ENCODE data around the gene AAMP. TPM values are rescaled to one million over a fixed set of nuclear protein-coding genes. Genes with fewer than 3 reads are reported as not detected.

The AAMP gene
- total RNA-seq, 1 donor from 2014 or later, result 59.9 TPM

DNA sequence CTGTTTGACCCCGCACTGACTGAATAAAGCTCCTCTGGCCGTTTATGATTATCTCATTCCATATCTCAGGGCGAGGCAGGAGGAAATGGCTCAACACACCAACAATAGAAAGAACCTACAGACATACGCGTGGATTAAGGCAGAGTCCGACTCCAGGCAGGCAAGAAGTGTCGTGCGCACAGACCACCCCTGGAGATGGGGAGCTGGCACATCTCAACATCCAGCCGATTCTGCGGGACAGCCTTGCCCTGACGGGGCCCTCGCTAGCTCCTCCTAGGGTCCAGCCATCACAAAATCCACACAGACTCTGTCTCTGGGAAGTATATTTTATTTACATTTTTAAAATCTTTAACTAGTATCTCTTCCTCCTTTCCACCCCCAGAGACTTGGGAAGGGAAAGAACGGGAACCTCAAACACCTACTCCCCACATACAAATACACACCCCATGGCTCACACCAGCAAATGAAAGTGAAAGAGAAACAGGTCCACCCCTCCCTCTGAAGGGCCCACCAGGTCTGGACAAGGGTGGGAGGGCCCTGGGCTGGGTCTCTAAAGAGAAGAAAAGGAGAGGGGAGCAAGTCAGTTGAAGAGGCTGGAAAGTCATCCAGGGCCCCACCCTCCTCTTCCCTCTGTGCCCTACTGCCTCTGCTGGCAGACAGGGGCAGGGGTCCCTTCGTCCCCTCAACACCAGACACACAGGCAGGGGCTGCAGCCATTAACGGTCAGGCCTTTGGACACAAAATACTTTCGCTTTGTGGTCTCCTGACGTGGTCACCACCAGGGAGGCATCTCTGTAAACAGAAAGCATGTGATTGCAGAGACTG is 5.9 kb downstream of the AAMP start:
- ATAC-seq (no peak), DNase-seq (ENCODE audit: low spot score) (peak; percentile 45)
- intact Hi-C loops (cut with DNase I), result loop anchor here (10.0 kb wide), 1 partner anchor 79 kb away; no protein-coding TSS in a partner anchor

GRCh38 chr2:218262631-218263586 is 7.0 kb downstream of the AAMP start:
- intact Hi-C loops (cut with DNase I), result loop anchor here (10.0 kb wide), 1 partner anchor 78 kb away; no protein-coding TSS in a partner anchor
- no peak for DNase-seq (ENCODE audit: low spot score)
- ATAC-seq, result no peak

GRCh38 chr2:218262237-218262600 is 7.7 kb downstream of the AAMP start:
- ATAC-seq (no peak), DNase-seq (ENCODE audit: low spot score) (no peak)
- intact Hi-C loops (cut with DNase I), result loop anchor here (10.0 kb wide), 1 partner anchor 77 kb away; no protein-coding TSS in a partner anchor

GRCh38 chr2:218261423-218262236 is 8.3 kb downstream of the AAMP start:
- intact Hi-C loops (cut with DNase I), result loop anchor here (10.0 kb wide), 1 partner anchor 77 kb away; no protein-coding TSS in a partner anchor
- ATAC-seq (no peak), DNase-seq (ENCODE audit: low spot score) (no peak)

GRCh38 chr2:218260742-218261422 is 9.1 kb downstream of the AAMP start, which contains the start of gene GPBAR1:
GPBAR1 (plus strand) TSS chr2:218261015; CDS start chr2:218262725, 1,710 bp downstream.
- DNase-seq (ENCODE audit: low spot score), result no peak
- ATAC-seq, result peak; percentile 5
- intact Hi-C loops (cut with DNase I), result loop anchor here (10.0 kb wide), 1 partner anchor 76 kb away; no protein-coding TSS in a partner anchor

DNA sequence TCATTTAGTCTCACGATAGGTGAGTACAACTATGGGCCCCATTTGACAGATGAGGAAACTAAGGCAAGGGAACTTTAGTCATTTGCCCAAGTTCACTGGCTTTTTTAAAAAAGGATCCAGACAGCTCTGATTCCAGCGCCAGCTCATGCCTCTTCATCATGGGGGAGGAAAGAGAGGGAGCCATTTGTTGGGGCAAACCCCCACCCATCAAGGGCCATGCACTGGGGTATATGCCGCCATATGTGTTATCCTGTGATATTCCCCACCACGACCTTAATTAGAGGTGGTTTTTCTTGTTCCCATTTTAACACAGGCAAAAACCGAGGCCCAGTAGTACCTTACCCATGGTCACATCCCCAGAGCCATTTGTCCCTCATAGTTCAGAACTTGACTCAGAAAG is 9.8 kb downstream of the AAMP start:
- DNase-seq (ENCODE audit: low spot score), result no peak
- intact Hi-C loops (cut with DNase I), result loop anchor here (10.0 kb wide), 1 partner anchor 75 kb away; no protein-coding TSS in a partner anchor
- ATAC-seq, result no peak

DNA sequence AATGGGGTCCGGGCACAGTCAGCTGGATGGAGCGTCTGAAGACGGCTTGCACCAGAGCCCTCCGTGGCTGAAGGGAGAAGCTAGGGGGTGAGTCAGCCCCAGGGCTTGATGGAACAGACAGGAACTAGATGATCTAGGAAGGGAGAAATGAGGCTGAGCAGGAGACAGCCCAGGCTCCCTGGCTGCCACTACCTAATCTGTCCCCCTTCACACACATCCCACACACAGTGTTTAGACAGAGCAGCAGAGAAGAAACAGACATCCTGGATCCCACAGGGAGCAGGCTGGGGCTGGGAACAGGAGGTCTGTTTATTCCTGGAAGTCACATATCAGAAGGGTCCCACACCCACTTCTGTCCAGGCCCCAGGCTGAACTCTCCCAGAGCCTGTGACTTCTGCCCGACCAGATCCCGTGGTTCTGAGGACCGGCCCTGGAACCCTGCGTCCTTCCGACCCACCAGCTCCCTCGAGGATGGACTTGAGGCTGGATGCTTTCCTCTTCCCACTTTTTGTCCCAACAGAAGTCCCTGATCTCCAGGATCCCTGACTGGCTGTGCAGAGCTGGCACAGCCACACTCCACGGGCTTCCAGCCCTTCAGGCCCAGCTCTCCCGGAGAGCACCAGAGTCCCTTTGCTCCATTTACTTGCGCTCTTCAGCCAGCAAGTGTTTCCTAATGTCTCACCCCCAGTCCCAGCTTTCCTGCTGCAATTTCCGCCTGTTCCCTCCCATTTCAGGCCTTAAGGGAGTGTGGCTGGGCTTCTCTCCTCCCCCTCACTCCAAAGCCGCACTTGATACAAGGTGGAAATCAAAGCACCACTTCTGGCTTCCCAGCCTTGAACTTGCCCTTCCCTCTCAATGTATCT is 10.6 kb downstream of the AAMP start:
- DNase-seq (ENCODE audit: low spot score) (no peak), ATAC-seq (peak; percentile 74)
- intact Hi-C loops (cut with DNase I), result no loop called here

DNA sequence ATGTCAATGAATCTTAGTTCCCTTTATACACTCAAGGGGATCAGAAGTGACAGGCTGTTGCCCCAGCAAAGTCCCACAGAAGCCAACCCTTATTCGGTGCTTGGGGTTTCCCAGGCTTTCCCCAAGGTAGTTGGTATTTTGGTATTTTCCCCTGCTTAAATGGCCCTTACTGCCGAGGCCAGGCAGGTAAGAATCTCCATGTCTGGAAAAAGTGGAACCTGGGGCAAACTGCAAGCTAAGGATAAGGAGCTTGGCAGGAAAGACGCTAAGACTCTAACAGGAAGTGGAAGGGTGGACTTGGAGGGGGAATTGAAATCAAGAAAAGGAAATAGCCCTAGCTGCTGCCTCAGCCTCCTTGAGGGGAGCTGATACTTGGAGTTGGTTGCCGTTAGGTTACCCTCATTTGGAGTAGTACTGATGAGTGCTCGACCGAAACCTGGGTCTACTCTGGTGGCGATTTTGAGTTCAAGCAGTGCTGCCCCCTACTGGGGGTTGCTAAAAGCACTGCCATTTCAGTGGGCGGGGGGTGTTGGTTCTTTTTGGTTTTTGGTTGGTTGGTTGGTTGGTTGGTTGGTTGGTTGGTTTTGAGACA is 12.5 kb downstream of the AAMP start:
- peak; percentile 26 for ATAC-seq
- intact Hi-C loops (cut with DNase I), result no loop called here

DNA sequence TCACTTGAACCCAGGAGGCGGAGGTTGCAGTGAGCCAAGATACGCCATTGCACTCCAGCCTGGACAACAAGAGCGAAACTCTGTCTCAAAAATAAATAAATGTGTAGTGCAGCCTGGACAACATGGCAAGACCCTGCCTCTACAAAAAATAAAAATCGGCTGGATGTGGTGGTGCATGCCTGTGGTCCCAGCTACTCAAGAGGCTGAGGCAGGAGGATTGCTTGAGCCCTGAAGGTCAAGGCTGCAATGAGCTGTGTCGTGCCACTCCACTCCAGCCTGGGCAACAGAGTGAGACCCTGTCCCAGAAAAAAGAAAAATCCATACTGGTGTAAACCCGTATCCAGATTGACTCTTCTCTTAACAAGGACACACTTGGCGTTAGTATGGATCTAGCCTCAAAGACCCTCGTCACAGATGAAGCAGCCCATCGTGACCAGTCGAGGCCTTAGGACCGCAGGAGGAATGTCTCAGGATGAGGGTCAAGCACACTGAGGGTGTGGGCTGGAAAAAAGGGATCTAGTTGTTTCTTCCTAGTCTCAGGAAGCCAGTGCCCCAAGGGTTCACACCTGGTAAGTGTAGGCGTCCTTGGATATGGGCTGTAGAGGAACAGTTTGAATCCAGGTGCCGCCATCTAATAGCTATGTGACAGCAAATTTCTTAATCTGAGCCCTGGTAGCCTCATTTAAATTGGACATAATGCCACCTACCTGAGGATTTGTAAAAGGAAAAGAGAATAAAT is 13.2 kb downstream of the AAMP start:
- DNase-seq (ENCODE audit: low spot score), result no peak
- no peak for ATAC-seq
- intact Hi-C loops (cut with DNase I), result no loop called here

More for the DNA sequence above, 12.5 kb downstream of the AAMP start:
- DNase-seq (ENCODE audit: low spot score), result no peak

DNA sequence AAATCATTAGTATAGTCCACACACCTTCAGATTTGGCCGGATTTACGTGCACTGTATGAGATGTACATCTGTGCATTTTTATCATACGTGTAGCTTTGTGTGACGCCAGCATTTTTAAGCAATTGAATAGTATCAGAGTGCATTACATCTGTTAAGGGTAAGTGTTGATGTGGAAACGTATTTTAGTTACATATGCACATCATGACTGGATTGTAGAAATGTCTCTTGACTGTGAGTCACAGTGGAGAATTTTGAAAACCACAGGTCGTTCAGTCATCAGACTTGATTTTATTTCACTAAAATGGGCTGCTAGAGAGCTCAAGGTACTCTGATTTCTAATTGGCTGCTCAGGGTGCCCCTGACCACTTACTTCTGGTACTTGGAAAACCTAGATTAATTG is 14.5 kb downstream of the AAMP start:
- ATAC-seq (no peak), DNase-seq (ENCODE audit: low spot score) (no peak)
- intact Hi-C loops (cut with DNase I), result no loop called here

DNA sequence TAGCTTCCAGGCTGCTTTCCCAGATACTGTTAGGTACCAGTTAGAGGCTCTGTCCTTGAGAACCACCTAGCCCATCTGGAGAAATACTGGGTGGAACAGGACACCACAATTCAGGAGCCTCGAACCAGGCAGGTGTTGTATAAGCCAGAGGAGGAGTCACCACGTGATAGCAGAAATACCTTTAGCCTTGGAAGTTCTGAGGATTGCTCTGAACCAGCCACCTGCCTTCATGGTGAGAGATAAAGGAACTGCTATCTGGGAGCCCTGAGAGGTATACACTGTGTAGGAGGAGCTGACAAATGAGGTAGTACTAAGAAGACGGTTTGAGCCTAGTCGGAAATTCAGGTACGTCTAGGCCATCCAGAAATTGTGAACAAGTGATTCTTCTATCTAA is 16.7 kb downstream of the AAMP start:
- ATAC-seq, result no peak
- intact Hi-C loops (cut with DNase I), result no loop called here
- DNase-seq (ENCODE audit: low spot score), result no peak

DNA sequence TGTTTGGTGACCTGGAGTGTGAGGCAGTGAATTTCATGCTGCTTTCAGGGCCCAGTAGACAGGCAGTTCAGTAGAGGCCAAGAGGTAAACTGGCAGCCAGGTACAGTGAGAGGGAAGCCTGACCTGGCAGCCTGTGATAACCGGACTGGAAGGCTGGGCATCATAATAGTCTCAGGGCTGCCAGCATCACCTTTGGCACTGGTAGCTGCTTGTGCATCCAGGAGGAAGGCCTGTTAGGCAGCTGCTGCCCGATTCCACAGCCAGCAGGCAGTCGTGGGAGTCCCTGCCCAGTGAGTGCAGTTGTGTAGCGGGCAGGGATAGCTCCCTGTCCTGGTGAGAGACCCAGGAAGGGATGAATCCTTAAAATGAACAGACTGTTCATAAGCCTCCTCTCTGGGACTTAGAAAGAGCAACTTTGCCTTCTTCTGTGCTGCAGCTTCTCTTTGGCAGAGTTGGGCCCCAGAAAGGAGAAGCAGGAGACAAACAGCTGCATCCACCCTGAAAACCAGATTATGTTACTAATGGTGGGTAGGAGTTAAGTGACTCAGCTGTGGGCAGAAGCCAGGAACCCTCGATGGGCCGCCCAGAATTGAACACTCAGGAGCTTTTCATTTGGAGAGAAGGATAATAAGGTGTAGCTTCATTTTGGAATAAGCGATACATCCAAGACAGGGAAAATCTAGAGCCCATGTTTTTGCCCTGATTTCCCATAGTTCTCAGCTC is 17.3 kb downstream of the AAMP start:
- DNase-seq (ENCODE audit: low spot score) (no peak), ATAC-seq (no peak)
- intact Hi-C loops (cut with DNase I), result no loop called here

GRCh38 chr2:218249691-218250090 is 20.2 kb downstream of the AAMP start:
- intact Hi-C loops (cut with DNase I), result no loop called here
- DNase-seq (ENCODE audit: low spot score) (no peak), ATAC-seq (no peak)

DNA sequence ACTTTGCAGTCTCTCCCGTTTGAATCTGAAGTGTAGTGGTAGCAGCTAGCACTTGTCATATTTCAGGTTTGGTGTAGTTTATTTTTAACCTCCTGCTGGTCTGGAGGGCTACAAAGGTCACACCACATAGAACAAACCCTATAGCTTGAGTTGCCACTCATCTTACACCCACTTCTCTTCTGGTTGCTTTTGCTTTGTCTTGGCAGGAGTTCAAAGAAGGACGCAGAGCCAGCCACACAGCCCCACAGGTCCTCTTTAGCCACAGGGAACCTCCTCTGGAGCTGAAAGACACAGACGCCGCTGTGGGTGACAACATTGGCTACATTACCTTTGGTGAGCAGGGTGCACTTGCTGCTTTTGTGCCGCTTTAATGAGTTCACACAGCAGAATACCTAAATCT is 24.7 kb downstream of the AAMP start:
- no peak for ATAC-seq
- intact Hi-C loops (cut with DNase I), result no loop called here
- no peak for DNase-seq (ENCODE audit: low spot score)

DNA sequence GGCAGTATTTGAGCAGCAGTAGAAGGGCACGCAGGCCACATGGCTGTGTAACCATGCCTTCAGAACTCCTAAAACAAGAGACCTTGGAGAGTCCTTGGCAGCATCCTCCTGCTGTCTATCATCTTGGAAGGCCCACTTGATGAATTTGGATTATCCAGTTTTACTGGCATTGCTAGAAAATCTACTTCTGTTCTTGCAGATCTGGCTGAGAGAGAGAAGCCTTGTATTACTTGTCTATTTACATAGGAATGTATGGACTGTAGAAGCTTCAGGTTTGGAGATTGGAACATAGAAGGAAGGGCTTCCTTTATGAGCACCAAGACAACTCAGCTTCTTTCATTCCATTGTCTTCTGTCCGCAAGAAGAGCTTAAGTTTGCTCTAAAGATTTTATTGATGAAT is 25.3 kb downstream of the AAMP start:
- no peak for ATAC-seq

DNA sequence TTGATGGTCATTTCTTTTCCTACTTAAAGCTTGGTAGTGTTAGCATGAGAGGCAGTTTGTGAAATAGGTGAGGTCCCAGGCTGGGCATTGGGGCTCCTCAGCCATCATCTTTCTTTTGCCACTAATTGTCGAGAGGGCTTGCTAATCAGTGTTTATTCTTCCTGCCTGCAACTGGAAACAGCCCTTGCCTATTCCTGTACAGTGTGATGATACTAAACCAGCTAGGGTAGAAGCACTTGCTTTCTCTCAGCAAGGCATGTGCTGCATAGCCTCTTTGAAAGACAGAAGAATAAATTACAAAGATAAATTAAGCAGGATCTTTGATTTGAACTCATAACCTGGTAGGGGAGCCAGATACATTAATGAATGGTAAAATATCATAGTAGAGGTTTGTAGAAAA is 25.7 kb downstream of the AAMP start:
- ATAC-seq (no peak), DNase-seq (ENCODE audit: low spot score) (no peak)
- intact Hi-C loops (cut with DNase I), result no loop called here

More for the DNA sequence above, 25.3 kb downstream of the AAMP start:
- intact Hi-C loops (cut with DNase I), result no loop called here
- DNase-seq (ENCODE audit: low spot score), result no peak

Data from sciatic nerve (tissue), 2 donors.